Mesenchymal stem cell (in vitro differentiated cells and primary cell): ENCODE results near the gene ONECUT1.

ENCODE experiments used
- DNase-seq: peaks from one replicate; pipeline ENCODE4 v3.0.0-alpha.2; 2013
- H2AFZ ChIP-seq: one replicate; pipeline ENCODE4 v1.6.1; 2013; ENCODE audit warnings: low read depth, mild to moderate bottlenecking, control low read depth, inconsistent platforms, low read length, moderate library complexity
- H2AK5ac ChIP-seq: 2 replicates; pipeline ENCODE4 v1.6.1; 2013; ENCODE audit warnings: low read length, moderate library complexity, mild to moderate bottlenecking, inconsistent platforms; ENCODE audit not compliant: severe bottlenecking
- H2BK120ac ChIP-seq: one replicate; pipeline ENCODE4 v1.6.1; 2013; ENCODE audit warnings: low read depth, mild to moderate bottlenecking, inconsistent platforms, low read length, moderate library complexity
- H2BK12ac ChIP-seq, 2 experiments: one replicate each; pipeline ENCODE4 v1.6.1; 2013; ENCODE audit warnings: inconsistent platforms in 2 of 2, low read length in 2 of 2, mild to moderate bottlenecking in 2 of 2, moderate library complexity in 2 of 2, control low read depth in 1 of 2
- H2BK15ac ChIP-seq: one replicate; pipeline ENCODE4 v1.6.1; 2013; ENCODE audit warnings: mild to moderate bottlenecking, low read depth, inconsistent platforms; ENCODE audit not compliant: poor library complexity, severe bottlenecking
- H2BK5ac ChIP-seq: 2 replicates; pipeline ENCODE4 v1.6.1; 2013; ENCODE audit warnings: low read depth, mild to moderate bottlenecking, low read length, control low read depth, inconsistent platforms; ENCODE audit not compliant: poor library complexity, severe bottlenecking
- H3K14ac ChIP-seq, 2 experiments: one replicate each; pipeline ENCODE4 v1.6.1; 2013; ENCODE audit warnings: inconsistent platforms in 2 of 2, low read length in 2 of 2, control low read depth in 1 of 2, mild to moderate bottlenecking in 1 of 2, moderate library complexity in 1 of 2
- H3K18ac ChIP-seq, 2 experiments: one replicate each; pipeline ENCODE4 v1.6.1; 2013; ENCODE audit warnings: inconsistent platforms in 2 of 2, low read length in 2 of 2, control low read depth in 1 of 2, low read depth in 1 of 2, mild to moderate bottlenecking in 1 of 2
- H3K23ac ChIP-seq, 2 experiments: one replicate each; pipeline ENCODE4 v1.6.1; 2013; ENCODE audit warnings: inconsistent platforms in 2 of 2, low read length in 2 of 2, mild to moderate bottlenecking in 2 of 2, moderate library complexity in 2 of 2, control low read depth in 1 of 2
- H3K27ac ChIP-seq: 2 replicates; pipeline ENCODE4 v1.5.1; 2013; ENCODE audit warnings: mild to moderate bottlenecking, moderate library complexity, low read length, control low read depth, inconsistent platforms; ENCODE audit not compliant: poor library complexity, severe bottlenecking
- H3K27me3 ChIP-seq, 2 experiments: 2 replicates each; pipeline versions ENCODE4 v1.6.1 to v1.7.0; 2013; ENCODE audit warnings: low read length in 2 of 2, mild to moderate bottlenecking in 2 of 2, moderate library complexity in 2 of 2, control low read depth in 1 of 2, inconsistent platforms in 1 of 2; ENCODE audit not compliant: control insufficient read depth in 1 of 2, insufficient read depth in 1 of 2
- H3K36me3 ChIP-seq, 2 experiments: 2 replicates each; pipeline versions ENCODE4 v1.6.1 to v1.7.0; 2013; ENCODE audit warnings: low read length in 2 of 2, control low read depth in 1 of 2, inconsistent platforms in 1 of 2, low read depth in 1 of 2, mild to moderate bottlenecking in 1 of 2; ENCODE audit not compliant: insufficient read depth in 2 of 2, control insufficient read depth in 1 of 2
- H3K4ac ChIP-seq, 2 experiments: one replicate each; pipeline ENCODE4 v1.6.1; 2013; ENCODE audit warnings: inconsistent platforms in 2 of 2, low read length in 2 of 2, mild to moderate bottlenecking in 2 of 2, moderate library complexity in 2 of 2, control low read depth in 1 of 2, low read depth in 1 of 2
- H3K4me1 ChIP-seq: 2 replicates; pipeline ENCODE4 v1.6.1; 2013; ENCODE audit warnings: low read depth, low read length, control low read depth; ENCODE audit not compliant: control insufficient read depth, insufficient read depth
- H3K4me2 ChIP-seq: 2 replicates; pipeline ENCODE4 v1.6.1; 2013; ENCODE audit warnings: low read length, mild to moderate bottlenecking, inconsistent platforms; ENCODE audit not compliant: poor library complexity, severe bottlenecking
- H3K4me3 ChIP-seq, 2 experiments: 2 replicates each; pipeline versions ENCODE4 v1.5.1 to v1.7.0; 2013; ENCODE audit warnings: low read length in 2 of 2, mild to moderate bottlenecking in 2 of 2, control low read depth in 1 of 2, low read depth in 1 of 2; ENCODE audit not compliant: insufficient read depth in 1 of 2
- H3K79me1 ChIP-seq: replicated peaks from 2 replicates; pipeline ENCODE4 v1.6.1; 2013; ENCODE audit warnings: mild to moderate bottlenecking, control low read depth, low read length, inconsistent platforms; ENCODE audit not compliant: poor library complexity, severe bottlenecking
- H3K9ac ChIP-seq: 2 replicates; pipeline ENCODE4 v1.7.0; 2013; ENCODE audit warnings: mild to moderate bottlenecking, low read length, moderate library complexity
- H3K9me3 ChIP-seq: 2 replicates; pipeline ENCODE4 v1.7.0; 2013; ENCODE audit warnings: mild to moderate bottlenecking, low read length; ENCODE audit not compliant: control insufficient read depth
- H4K8ac ChIP-seq: one replicate; pipeline ENCODE4 v1.6.1; 2013; ENCODE audit warnings: inconsistent platforms, mild to moderate bottlenecking, low read length, moderate library complexity
- H4K91ac ChIP-seq: one replicate; pipeline ENCODE4 v1.6.1; 2013; ENCODE audit warnings: mild to moderate bottlenecking, low read length, inconsistent platforms
- WGBS: methylation state at CpG from one replicate; pipeline ENCODE4 v1.1.7; 2013; ENCODE audit warnings: mixed read lengths; 5-methylcytosine and 5-hydroxymethylcytosine counted together

Gene ONECUT1

GRCh38 chr15:52800828-52801747, 11.0 kb upstream of the ONECUT1 start:
- Histone ChIP-seq H2BK5ac (no peak overlapping the region), H3K4me2 (no peak overlapping the region), H3K79me1 (no peaks in the 10 kb centered on the region), H3K18ac (no peak overlapping the region), H3K4me3 (no peak overlapping the region), H2AFZ (no peak overlapping the region), H3K27ac (no peak overlapping the region), H3K14ac (no peak overlapping the region), H4K91ac (no peak overlapping the region), H3K27me3 (peaks cover 97 to 98% of the 10 kb centered on the region in 2 experiments), H2BK120ac (no peak overlapping the region), H4K8ac (no peak overlapping the region), H2BK12ac (no peak overlapping the region), H3K23ac (no peak overlapping the region), H3K9ac (no peak overlapping the region), H3K4ac (no peak overlapping the region), H3K4me1 (peaks cover 25% of the 10 kb centered on the region), H3K36me3 (peaks cover 0 to 8% of the 10 kb centered on the region in 2 experiments), H3K9me3 (peaks cover 3% of the 10 kb centered on the region), H2BK15ac (no peak overlapping the region), H2AK5ac (no peak overlapping the region)
- 70% methylated on average over 44 of the region's 44 CpGs for WGBS
- no peak for DNase-seq

- no peak overlapping the region for H4K8ac ChIP-seq
- WGBS, result 30% methylated on average over 6 of the region's 9 CpGs
These were observed 9.1 kb upstream of the ONECUT1 start for GRCh38 chr15:52799145-52799811.

DNA sequence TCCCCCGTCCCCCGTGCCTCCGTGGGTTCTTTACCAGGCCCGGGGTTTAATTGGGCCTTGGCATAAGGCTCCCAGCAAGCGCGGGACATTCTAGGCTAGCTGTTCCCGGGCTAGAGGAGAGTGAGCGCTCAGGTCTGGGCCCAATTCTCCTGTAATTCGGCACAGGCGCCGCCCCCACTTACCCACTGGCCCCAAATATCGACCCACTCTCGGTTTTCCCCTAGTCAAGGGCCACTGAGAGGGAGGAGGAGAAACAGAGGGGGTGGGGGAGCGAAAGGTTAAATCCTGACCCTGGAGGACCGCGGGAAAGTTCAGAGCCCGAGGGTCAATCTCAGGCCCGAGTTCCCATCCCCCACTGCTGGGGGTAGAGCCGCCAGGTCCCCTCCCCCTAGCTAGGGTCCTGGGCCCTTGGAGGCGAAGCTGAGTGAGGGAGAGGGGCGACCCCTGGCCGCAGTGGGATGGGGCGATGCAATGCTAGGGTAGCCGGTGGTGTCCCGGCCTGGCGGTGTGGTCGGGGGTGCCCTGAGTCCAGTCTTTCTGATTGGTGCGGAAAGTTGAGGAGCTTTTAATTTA, 8.5 kb upstream of the ONECUT1 start:
- peak overlapping the region; percentile 25 for H3K4me2 ChIP-seq
- no peak overlapping the region for H3K9ac ChIP-seq
- H3K79me1 ChIP-seq, result no peaks in the 10 kb centered on the region
- DNase-seq, result no peak
- H2AK5ac ChIP-seq, result no peak overlapping the region
- no peak overlapping the region for H3K14ac ChIP-seq
- no peak overlapping the region for H3K4me3 ChIP-seq
- no peak overlapping the region for H3K18ac ChIP-seq
- H2AFZ ChIP-seq, result no peak overlapping the region
- H2BK15ac ChIP-seq, result no peak overlapping the region
- no peak overlapping the region for H2BK120ac ChIP-seq
- H3K27ac ChIP-seq, result no peak overlapping the region
- 4% methylated on average over 22 of the region's 28 CpGs for WGBS
- no peak overlapping the region for H4K91ac ChIP-seq
- H2BK12ac ChIP-seq, result no peak overlapping the region
- H3K27me3 ChIP-seq, result peaks cover 98 to 100% of the 10 kb centered on the region in 2 experiments
- no peak overlapping the region for H3K23ac ChIP-seq
- peaks cover 3% of the 10 kb centered on the region for H3K9me3 ChIP-seq
- H3K4ac ChIP-seq, result no peak overlapping the region
- no peak overlapping the region for H4K8ac ChIP-seq
- H3K36me3 ChIP-seq, result peaks cover 0 to 2% of the 10 kb centered on the region in 2 experiments
- no peak overlapping the region for H2BK5ac ChIP-seq
- H3K4me1 ChIP-seq, result peaks cover 9% of the 10 kb centered on the region

More at GRCh38 chr15:52799145-52799811, 9.1 kb upstream of the ONECUT1 start:
- no peak for DNase-seq
- no peak overlapping the region for H2BK5ac ChIP-seq
- peaks cover 3% of the 10 kb centered on the region for H3K9me3 ChIP-seq
- H3K4me1 ChIP-seq, result peaks cover 16% of the 10 kb centered on the region
- H2BK12ac ChIP-seq, result no peak overlapping the region
- no peak overlapping the region for H2BK120ac ChIP-seq
- H3K4me3 ChIP-seq, result no peak overlapping the region
- no peak overlapping the region for H3K27ac ChIP-seq
- H3K9ac ChIP-seq, result no peak overlapping the region
- no peak overlapping the region for H3K4me2 ChIP-seq
- H3K23ac ChIP-seq, result no peak overlapping the region
- H3K36me3 ChIP-seq, result peaks cover 0 to 2% of the 10 kb centered on the region in 2 experiments
- H3K4ac ChIP-seq, result no peak overlapping the region
- no peak overlapping the region for H2AFZ ChIP-seq
- H2AK5ac ChIP-seq, result no peak overlapping the region
- H3K27me3 ChIP-seq, result peaks cover 99 to 100% of the 10 kb centered on the region in 2 experiments
- H2BK15ac ChIP-seq, result no peak overlapping the region
- H3K79me1 ChIP-seq, result no peaks in the 10 kb centered on the region
- no peak overlapping the region for H3K18ac ChIP-seq
- no peak overlapping the region for H3K14ac ChIP-seq
- no peak overlapping the region for H4K91ac ChIP-seq
